ENCODE results near the gene CMIP. TPM values are rescaled to one million over a fixed set of nuclear protein-coding genes. Genes with fewer than 3 reads are reported as not detected.

Gene CMIP
- total and polyA plus RNA-seq, 7 donors, result 11.0 to 60.3 (median 20.4) TPM

DNA sequence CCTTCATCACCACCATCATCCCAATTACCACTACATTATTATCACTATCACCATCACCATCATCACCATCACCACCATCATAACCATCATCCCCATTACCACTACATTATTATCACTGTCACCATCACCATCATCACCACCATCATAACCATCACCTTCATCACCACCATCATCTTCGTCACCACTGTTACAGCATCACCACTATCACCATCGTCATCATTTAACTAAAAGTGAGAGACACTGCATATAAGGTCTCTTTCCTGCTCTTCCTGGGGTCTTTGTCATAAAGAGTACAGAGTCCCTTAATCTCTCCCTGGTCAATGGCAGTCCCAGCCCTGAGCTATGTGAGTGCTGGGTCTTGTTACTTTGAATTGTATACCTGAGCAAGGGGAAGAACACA, 133.5 kb downstream of the CMIP start:
- intact Hi-C loops (cut with DNase I), result no loop called here
- WGBS, 2 donors, result 97 to 98% methylated on average over 2 of the region's 2 CpGs

DNA sequence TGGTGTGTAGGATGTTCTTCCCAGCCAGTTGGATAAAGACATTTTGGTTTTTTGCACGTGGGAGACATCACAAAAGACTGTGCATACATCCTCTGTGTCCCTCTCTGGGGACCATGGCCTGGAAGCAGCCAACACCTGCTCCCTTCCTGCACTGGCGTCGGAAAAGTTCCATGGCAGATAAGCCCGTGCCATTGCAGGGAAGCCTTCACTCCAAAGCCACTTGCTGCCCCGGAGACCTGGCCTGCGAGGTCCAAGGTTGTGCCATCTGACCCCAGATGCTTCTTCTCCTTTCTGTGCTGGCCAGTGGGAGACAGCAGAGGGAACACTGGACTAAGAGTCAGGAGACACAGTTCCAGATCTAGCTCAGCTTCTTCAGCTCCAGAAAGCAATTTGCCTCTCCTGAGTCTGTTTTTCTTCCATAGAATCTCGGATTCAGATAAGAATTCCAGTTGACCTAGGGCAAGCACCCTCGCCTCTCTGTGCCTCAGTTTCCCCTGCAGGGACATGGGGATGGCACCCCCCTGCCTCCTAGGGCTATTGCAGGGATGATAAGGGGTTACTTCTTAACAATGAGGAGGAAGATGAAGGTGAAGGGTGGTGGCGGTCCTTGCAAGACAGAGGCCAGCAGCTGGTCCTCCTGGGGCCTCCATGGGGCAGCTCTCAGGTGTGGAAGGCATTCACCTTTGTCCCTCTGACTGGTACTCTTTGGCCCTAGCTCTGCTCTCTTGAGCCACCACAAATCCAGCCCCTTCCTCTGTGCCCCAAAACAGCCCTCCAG, 134.2 kb downstream of the CMIP start:
- no peak for DNase-seq
- 92% methylated on average over 9 of the region's 9 CpGs for whole genome bisulfite sequencing, 2 donors
- intact Hi-C loops (cut with DNase I), result no loop called here
- Histone ChIP-seq H3K9me3 (no peaks in the 10 kb centered on the region), H3K27ac (no peak overlapping the region), H3K4me1 (peaks cover 0 to 4% (median under 1%) of the 10 kb centered on the region in 4 donors), H3K36me3 (no peaks in the 10 kb centered on the region), H3K4me3 (no peak overlapping the region), H3K27me3 (no peaks in the 10 kb centered on the region)
- TF ChIP-seq POLR2A (IDR thresholded peaks at IDR 0.05), result no peak
- no peak for TF ChIP-seq EP300 (IDR thresholded peaks at IDR 0.05)
- TF ChIP-seq POLR2AphosphoS5 (IDR thresholded peaks at IDR 0.05), result no peak
- TF ChIP-seq, protein P1, sequence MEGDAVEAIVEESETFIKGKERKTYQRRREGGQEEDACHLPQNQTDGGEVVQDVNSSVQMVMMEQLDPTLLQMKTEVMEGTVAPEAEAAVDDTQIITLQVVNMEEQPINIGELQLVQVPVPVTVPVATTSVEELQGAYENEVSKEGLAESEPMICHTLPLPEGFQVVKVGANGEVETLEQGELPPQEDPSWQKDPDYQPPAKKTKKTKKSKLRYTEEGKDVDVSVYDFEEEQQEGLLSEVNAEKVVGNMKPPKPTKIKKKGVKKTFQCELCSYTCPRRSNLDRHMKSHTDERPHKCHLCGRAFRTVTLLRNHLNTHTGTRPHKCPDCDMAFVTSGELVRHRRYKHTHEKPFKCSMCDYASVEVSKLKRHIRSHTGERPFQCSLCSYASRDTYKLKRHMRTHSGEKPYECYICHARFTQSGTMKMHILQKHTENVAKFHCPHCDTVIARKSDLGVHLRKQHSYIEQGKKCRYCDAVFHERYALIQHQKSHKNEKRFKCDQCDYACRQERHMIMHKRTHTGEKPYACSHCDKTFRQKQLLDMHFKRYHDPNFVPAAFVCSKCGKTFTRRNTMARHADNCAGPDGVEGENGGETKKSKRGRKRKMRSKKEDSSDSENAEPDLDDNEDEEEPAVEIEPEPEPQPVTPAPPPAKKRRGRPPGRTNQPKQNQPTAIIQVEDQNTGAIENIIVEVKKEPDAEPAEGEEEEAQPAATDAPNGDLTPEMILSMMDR (IDR thresholded peaks at IDR 0.05), result no peak

More for the DNA sequence above, 133.5 kb downstream of the CMIP start:
- H3K27ac ChIP-seq, result no peak overlapping the region
- no peaks in the 10 kb centered on the region for H3K27me3 ChIP-seq
- no peak for TF ChIP-seq EP300 (IDR thresholded peaks at IDR 0.05)
- no peak for TF ChIP-seq POLR2A (IDR thresholded peaks at IDR 0.05)
- TF ChIP-seq, protein P1 (IDR thresholded peaks at IDR 0.05), result no peak
- no peak for TF ChIP-seq POLR2AphosphoS5 (IDR thresholded peaks at IDR 0.05)
- H3K36me3 ChIP-seq, result no peaks in the 10 kb centered on the region
- H3K4me3 ChIP-seq, result no peak overlapping the region
- H3K4me1 ChIP-seq, result no peaks in the 10 kb centered on the region
- DNase-seq, result no peak
- H3K9me3 ChIP-seq, result no peaks in the 10 kb centered on the region

DNA sequence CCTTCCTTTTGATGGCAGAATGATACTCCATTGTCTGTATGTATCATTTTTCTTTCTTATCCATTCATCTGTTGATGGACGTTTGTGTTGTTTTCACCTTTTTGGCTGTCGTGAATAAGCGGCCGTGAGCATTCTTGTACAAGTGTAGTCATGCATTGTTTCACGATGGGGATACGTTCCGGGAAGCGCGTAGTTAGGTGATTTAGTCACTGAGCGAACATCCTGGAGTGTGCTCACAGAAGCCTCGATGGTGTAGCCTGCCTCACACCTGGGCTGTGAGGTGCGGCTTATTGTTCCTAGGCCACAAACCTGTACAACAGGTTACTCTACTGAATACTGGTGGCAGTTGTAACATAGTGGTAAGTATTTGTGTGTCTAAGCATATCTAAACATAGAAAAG, 136.5 kb downstream of the CMIP start:
- H3K27me3 ChIP-seq, result no peaks in the 10 kb centered on the region
- H3K4me3 ChIP-seq, result no peak overlapping the region
- no peak for DNase-seq
- TF ChIP-seq POLR2A (IDR thresholded peaks at IDR 0.05), result no peak
- TF ChIP-seq EP300 (IDR thresholded peaks at IDR 0.05), result no peak
- TF ChIP-seq, protein P1 (IDR thresholded peaks at IDR 0.05), result no peak
- no peak for TF ChIP-seq POLR2AphosphoS5 (IDR thresholded peaks at IDR 0.05)
- no peaks in the 10 kb centered on the region for H3K9me3 ChIP-seq
- WGBS, 2 donors, result 29 to 77% methylated on average over 12 of the region's 12 CpGs
- H3K36me3 ChIP-seq, result no peaks in the 10 kb centered on the region
- intact Hi-C loops (cut with DNase I), result no loop called here
- H3K4me1 ChIP-seq, result peaks cover 0 to 13% (median 3%) of the 10 kb centered on the region in 4 donors
- no peak overlapping the region for H3K27ac ChIP-seq

DNA sequence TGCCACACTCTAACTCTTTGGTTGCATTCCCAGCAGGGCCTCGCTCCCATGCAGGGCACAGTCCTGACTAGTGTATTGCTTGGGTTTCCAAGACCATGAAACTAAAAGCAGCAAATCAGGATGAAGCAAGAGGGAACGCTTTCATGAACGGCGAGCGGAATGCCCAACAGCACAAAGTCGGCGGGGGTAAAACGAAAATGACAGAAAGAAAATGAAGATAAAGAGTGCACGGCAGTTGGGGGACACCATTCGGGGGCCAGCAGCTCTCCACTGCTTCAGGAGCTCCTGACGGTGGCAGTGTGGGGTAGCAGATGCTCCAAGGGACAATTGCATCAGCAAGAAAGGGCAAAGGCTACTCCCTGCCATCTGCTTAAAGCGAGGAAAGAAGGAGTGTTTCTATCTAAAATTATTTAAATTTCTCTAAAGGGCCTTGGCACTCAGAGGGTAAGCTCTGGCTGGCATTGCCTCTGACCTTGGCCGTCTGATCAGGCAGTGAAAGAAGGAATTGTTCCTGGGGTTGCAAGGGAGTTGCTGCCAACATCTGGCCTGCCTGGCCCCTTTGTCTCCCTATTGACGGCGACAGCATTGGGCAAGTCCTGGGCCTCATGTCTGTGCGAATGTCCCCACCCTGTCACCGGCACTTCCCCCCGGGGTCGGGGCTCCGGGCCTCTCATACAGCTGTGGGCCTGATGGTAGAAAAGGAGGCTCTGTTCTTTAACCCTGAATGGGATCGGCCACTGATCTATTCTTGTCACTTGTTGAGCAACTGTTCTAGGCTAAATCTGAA, 138.2 kb downstream of the CMIP start:
- H3K36me3 ChIP-seq, result no peaks in the 10 kb centered on the region
- 63 to 83% methylated on average over 21 of the region's 21 CpGs for WGBS, 2 donors
- no peak overlapping the region for H3K4me3 ChIP-seq
- peak overlapping the region; percentile 27 to 58 (median 38) for H3K27ac ChIP-seq
- H3K27me3 ChIP-seq, result no peaks in the 10 kb centered on the region
- no peaks in the 10 kb centered on the region for H3K9me3 ChIP-seq
- TF ChIP-seq POLR2AphosphoS5 (IDR thresholded peaks at IDR 0.05), result peak in 1 of 4 donors; percentile 43
- no peak for TF ChIP-seq EP300 (IDR thresholded peaks at IDR 0.05)
- H3K4me1 ChIP-seq, result peaks cover 0 to 13% (median 3%) of the 10 kb centered on the region in 4 donors
- DNase-seq, result no peak
- intact Hi-C loops (cut with DNase I), result no loop called here

All from sigmoid colon (tissue), 7 donors.